Measurements from ENCODE around the gene ACTN3.
"Not testable (repeated sequence)": the region's sequence is repeated elsewhere in the genome, so short reads cannot be mapped to it uniquely, and the experiment has no call there.

Gene ACTN3

GRCh38 chr11:66564984-66565383 lies 18.3 kb downstream of the ACTN3 start:
- no peak for DNase-seq (ENCODE audit: low spot score)

- DNase-seq (ENCODE audit: low spot score), result no peak
Observed at GRCh38 chr11:66566221-66566620, 19.5 kb downstream of the ACTN3 start.

DNA sequence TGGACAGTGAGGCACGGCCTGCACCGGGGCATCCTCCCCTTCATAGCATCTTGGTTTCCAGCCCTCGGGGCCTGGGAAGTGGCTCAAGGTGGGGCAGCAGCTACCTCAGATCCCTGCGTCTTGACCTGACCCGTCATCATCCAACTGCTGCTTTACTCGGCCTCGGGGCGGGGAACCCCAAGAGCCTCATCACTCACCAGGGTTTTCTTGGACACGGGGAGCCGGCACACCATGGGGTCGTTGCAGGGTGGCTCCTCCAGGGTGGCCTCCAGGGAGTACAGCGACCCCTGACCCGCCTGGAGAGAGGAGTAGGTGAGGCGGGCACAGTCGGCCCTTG lies 21.1 kb downstream of the ACTN3 start:
- DNase-seq (ENCODE audit: low spot score), result no peak

- peak; percentile 99 for DNase-seq (ENCODE audit: low spot score)
Observed at GRCh38 chr11:66568124-66568916, 21.6 kb downstream of the ACTN3 start, which contains the start of gene CTSF. Gene CTSF (minus strand): TSS chr11:66568606. CDS start chr11:66568486, 120 bp downstream.

- DNase-seq (ENCODE audit: low spot score), result no peak
Observed at GRCh38 chr11:66569076-66569475, 22.4 kb downstream of the ACTN3 start.

DNA sequence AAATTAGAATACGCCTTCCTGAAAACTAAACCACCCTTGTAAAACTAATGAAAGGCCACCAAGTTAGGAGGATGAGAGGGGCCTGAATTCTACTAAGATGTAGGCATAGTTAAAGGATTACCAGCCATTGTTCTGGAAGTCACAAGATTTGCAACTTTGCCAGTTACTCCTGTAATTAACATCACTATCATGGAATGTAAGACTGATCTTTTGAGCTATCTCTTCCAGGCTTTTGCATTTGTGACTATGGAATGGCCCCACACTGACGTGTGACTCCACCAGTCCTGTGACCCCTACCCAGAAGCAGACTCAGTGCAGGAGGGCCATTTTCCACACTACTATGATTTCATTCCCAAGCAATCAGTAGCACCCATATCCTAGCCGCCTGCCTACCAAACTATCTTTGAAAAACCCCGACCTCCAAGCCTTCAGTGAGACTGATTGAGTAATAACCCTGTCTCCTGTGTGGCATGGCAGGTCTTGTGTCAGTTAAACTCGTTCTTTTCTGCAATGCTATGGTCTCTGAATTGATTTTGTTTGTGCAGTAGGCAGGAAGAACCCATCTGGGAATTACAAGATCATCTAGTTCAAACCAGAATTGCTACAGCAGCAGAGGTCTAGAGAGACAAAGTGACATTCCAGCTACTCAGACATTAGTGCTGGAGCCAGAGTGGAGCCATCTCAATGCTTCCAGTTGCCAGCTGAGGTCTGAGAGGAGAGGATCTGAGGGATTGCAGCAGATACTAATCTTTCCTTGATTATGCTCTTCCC lies 23.6 kb downstream of the ACTN3 start:
- no peak for DNase-seq (ENCODE audit: low spot score)

DNA sequence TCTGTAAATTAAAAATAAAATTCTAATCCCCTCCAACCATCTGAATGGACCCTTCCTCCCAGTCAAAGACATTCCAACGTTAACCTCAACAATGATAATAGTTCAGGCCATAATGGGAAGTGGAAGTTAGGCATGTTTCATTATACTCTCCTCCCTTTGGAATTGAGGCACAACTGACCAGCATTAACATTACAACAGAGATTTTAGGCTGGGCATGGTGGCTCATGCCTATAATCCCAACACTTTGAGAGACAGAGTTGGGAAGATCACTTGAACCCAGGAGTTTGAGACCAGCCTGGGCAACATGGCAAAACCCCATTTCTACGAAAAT lies 24.1 kb downstream of the ACTN3 start:
- DNase-seq (ENCODE audit: low spot score), result no peak

DNA sequence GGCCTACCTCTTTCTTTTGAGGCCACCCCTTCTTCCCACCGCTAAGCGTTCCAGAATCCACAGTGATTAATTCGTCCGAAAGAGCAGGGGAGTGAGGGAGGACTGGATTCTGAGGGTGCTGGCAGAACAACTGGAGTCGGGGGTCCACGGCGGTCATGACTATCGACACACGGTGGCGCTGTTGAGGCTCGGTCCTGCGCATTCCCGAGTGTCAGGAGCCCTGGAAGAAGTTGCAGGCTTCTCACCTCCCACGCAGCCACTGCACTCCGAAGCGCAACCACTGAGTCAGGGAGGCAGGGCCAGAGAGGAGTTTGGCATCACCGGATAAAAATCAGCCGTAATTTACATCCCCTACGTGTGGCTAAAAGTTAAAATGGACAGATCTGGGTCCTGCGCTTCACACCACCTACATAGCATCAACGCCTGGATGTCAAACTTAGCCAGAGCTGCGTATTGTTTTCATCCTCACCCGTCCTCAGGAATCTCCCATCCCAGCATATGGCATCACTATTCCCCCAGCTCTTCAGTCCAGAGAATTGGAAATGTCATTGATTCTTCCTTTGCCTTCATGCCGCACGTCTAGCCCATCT lies 32.4 kb downstream of the ACTN3 start:
- peak; percentile 93 for DNase-seq (ENCODE audit: low spot score)

GRCh38 chr11:66580803-66581202 lies 34.1 kb downstream of the ACTN3 start:
- DNase-seq (ENCODE audit: low spot score), result no peak

DNA sequence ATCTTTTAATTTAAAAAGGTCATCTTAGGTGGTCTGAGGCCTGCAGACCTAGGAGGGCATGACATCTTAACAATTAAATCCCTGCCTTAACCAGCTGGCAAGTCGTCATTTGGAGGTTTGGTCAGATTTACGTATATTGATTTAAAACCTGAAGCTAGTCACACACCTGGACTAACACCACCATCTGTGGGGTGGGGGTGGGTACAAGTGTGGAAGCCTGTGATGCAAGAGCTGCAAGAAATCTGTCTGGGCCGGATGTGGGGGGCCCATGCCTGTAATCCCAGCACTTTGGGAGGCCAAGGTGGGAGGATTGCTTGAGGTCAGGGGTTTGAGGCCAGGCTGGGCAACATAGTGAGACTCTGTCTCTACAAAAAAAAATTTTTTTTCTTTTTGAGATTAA lies 34.6 kb downstream of the ACTN3 start:
- DNase-seq (ENCODE audit: low spot score), result no peak

DNA sequence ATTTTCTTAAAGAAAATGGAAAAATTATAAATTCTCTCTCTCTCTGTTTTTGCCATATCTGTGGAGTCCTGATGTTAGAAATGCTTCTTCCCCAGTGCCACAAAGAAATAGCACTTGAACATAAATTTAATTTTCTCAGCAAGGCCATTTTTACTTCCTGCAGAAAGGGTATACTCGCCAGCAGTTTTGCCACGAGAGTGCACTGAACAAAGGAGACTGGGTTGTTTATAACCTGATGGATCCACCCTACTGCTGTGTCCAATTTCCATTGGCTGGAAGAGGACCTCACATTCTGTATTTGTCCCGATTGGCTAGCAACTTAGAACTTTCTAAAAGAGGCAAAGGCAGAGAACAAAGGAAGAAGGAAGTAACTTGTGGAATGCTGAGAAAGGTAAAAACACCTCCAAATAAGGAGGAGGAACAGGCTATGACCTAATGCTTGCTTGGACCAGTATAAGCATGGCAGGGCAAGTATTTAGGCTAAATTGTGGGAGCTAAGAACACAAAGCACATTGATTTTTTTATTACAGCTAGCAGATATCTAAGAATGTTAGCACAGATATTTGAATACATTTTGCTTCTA lies 36.0 kb downstream of the ACTN3 start:
- DNase-seq (ENCODE audit: low spot score), result not testable (repeated sequence)

DNA sequence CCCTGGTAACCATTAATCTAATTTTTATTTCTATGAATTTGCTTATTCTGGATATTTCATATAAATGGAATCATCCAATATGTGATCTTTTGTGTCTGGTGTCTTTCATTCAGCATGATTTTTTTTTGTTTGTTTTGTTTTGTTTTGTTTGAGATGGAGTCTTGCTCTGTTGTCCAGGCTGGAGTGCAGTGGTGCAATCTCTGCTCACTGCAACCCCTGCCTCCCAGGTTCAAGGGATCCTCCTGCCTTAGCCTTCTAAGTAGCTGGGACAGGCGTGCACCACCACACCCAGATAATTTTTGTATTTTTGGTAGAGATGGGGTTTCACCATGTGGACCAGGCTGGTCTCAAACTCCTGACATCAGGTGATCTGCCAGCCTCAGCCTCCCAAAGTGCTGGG lies 38.7 kb downstream of the ACTN3 start:
- not testable (repeated sequence) for DNase-seq (ENCODE audit: low spot score)

GRCh38 chr11:66586136-66586535 lies 39.4 kb downstream of the ACTN3 start:
- no peak for DNase-seq (ENCODE audit: low spot score)

- DNase-seq (ENCODE audit: low spot score), result not testable (repeated sequence)
Observed at GRCh38 chr11:66589315-66589714, 42.6 kb downstream of the ACTN3 start.

GRCh38 chr11:66589996-66590675 lies 43.4 kb downstream of the ACTN3 start:
- DNase-seq (ENCODE audit: low spot score), result no peak

GRCh38 chr11:66591175-66591574 lies 44.5 kb downstream of the ACTN3 start:
- no peak for DNase-seq (ENCODE audit: low spot score)

DNA sequence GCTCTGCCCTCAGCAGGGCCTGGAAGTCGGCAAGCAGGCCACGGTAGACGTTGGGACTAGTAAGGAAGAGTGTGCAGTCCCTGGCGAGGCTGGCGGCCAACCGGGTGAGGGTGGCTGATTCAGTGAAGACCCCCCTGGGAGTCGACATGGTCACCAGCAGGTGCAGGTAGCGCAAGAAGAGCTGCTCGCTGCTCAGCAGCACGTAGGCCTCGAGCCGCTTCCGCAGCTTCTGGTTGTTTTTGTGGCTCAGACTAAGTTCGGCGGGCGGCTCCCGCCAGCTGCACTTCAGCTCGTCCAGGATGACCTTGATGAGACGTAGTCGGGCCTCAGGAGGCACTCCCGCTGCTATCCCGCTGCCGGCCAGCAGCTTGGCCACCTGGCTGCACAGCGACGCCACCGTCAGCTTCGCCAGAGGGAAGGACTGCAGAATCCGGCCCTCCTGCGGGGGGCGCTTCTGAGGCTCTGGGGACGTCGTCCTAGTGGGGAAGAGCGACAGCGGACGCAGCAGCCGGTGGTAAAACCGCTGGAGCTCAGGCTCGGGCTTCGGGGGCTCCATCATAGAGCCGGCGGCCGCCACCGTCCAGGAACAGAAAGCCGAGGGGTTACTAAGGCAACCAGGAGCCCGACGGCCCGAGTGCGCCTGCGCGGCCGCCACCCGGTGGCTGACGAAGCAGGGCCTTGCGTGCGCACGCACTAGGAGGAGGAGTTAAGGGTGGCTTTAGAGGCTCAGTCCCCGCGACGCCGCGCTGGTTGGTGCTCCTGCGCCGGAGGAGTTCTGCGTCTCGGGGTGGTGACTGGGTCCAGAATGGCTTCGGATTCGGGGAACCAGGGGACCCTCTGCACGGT lies 46.0 kb downstream of the ACTN3 start, which contains the start of the genes CCDC87 and CCS:
CCDC87 (minus strand) TSS at position 607 of the 846 bp plus-strand sequence; CDS start at position 559, 48 bp downstream.
CCS (plus strand) TSS at position 729 of the 846 bp plus-strand sequence; CDS start at position 806, 77 bp downstream.
- DNase-seq (ENCODE audit: low spot score), result peak; percentile 100

GRCh38 chr11:66593303-66593635 lies 46.6 kb downstream of the ACTN3 start:
- no peak for DNase-seq (ENCODE audit: low spot score)

DNA sequence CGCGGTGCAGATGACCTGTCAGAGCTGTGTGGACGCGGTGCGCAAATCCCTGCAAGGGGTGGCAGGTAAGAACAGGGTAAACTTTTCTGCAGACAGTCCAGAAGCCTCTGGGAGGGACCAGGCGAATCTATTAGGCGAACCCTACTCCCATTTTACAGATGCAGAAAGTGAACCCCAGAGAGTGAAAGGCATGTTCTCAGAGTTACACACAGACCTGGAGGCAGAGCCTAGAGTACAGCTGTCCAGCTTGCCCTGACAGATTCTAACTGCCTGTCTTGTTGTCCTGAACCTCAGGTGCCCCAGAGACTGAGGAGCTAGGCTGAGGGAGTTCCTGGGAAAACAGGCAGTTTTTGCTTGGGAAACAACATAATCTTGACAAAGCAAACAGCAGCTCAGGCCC lies 46.9 kb downstream of the ACTN3 start:
- no peak for DNase-seq (ENCODE audit: low spot score)

DNA sequence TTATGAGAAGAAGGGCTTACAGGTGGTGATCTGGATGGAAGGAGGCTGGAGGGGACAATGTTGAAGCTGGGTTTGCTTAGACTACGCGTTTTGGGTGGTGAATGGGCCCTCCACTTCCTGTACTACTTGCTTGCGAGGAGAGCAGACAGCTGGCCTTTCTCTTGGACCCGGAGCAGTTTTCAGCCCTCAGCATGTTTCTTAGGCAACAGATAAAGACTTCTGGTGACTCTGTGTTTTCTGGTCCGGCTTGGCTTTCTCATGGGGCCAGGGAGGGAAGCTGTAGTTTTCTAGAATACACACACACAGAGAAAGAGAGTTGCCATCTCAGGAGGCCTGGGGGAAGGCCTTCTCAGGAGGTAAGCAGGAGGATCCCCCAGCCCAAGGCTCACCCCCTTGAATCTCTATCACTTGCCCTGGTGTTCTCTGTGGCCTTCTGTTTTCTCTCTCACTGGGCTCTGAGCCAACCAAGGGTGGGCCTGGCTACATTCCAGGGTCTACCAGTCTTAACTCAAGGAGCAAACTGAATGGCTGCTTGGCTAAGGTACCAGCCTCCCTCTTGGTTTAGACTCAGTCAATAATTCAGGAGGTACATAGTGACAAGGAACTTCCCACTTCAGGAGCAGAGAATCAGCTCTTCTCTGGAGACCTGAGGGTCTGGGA lies 48.7 kb downstream of the ACTN3 start:
- no peak for DNase-seq (ENCODE audit: low spot score)

DNA sequence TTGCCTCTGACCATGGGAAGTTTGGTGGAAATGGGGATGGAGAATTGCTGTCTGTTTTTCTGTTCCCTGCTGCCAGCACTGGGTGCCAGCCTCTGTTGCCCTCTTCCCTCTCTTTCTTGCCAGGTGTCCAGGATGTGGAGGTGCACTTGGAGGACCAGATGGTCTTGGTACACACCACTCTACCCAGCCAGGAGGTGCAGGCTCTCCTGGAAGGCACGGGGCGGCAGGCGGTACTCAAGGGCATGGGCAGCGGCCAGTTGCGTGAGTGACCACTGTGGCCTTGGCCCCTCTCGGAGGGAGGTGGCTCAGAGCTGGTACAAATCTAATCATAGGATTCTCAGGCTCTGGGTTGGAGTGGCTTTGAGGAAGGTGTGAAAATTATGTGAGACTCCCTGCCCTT lies 52.3 kb downstream of the ACTN3 start:
- no peak for DNase-seq (ENCODE audit: low spot score)

Data from GM03348 (cell line).